NCI-H345 treated with DMSO at 0.1 percent for 48 hours (cell line): ENCODE measurements around the gene MLYCD.

Source experiments
- DNase-seq: peaks from one replicate; lab custom pipeline; 2025; ENCODE audit not compliant: unreplicated experiment; lab: John Stamatoyannopoulos, UW

Gene MLYCD

GRCh38 chr16:83898463-83899271 is at the start of gene MLYCD:
MLYCD (plus strand) TSS chr16:83899115; CDS start chr16:83899145, 30 bp downstream.
- peak; percentile 48 for DNase-seq

GRCh38 chr16:83849421-83849820 is 49.5 kb upstream of the MLYCD start:
- no peak for DNase-seq

DNA sequence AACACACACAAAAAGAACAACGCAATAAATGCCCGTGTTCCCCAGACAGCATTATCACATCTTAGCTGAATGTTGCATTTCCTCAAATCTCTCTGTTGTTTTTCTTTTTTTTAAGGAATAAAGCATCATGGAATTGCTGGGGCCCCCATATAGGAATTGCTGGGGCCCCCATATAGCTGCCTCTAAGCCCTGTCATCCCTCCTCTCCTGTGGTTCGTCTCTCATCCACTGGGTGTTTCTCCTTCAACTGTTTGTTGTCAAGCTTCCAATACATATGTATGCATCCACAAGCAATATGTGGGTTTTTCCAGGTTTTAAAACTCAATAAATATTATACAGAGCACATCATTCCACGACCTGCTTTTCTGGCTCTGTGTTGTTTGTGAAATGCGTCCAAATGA is 48.0 kb upstream of the MLYCD start:
- no peak for DNase-seq

DNA sequence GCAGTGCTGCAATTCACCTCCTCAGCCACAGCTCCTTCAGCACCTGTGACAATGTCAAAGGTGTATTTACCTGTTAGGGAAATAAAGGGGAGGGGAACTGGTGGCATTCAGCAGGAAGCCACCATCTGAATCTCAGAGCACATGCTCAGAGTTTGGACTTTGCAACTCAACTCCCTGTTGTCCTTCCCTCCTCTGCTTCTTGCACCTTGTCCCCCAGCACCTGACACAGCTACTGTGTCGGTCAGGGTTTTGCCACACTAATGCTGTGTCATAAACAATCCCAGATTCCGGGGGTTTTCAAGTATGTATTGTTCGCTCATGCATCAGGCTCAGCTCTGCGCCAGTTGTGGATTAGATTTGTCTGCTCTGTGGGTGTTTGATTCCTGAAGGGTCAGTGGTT is 47.4 kb upstream of the MLYCD start:
- no peak for DNase-seq

GRCh38 chr16:83852774-83853173 is 46.1 kb upstream of the MLYCD start:
- DNase-seq = no peak

- no peak for DNase-seq
Measured at GRCh38 chr16:83853834-83854233, 45.1 kb upstream of the MLYCD start.

GRCh38 chr16:83854420-83854819 is 44.5 kb upstream of the MLYCD start:
- no peak for DNase-seq

DNA sequence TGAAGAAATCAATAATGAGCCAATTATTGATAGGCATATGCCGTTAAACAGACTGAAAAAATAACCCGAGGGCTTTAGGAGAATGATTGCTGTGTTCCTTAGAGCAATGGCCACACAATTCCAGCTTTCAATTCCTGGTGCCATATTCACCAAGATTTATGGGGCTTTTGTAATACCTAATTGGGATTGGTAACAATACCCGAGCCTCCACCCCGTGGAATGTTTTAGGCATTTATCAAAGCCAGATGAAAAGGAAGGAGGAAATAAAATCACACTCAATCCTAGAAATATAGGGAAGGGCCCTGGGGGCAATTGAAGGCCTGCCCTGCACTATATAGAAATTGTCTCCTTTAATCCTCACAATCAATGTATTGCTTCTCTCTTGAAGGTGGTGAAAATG is 42.1 kb upstream of the MLYCD start:
- no peak for DNase-seq

GRCh38 chr16:83859265-83859664 is 39.6 kb upstream of the MLYCD start:
- DNase-seq = no peak

- DNase-seq = no peak
Measured at GRCh38 chr16:83862661-83863060, 36.3 kb upstream of the MLYCD start.

- no peak for DNase-seq
Measured at GRCh38 chr16:83863682-83864081, 35.2 kb upstream of the MLYCD start.

GRCh38 chr16:83870830-83871229 is 28.1 kb upstream of the MLYCD start:
- DNase-seq = no peak

DNA sequence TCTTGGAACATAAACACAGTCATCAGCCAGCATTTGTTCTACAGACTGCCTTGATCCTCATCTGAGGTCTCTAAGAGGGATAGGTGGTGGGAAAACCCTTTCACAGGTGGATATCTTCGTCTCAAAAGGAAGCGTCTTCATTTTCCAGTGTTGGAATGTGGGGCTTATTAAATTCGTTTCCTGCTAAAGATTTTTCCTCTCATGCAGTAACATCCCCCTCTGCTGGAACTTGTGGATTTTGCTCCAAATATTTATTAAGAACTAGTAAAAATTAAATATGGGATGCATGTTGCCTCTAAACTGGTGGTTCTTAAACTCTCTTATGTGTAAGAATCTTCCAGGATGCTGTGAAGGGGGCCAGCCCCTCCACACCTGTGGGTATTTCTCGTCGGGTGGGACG is 20.1 kb upstream of the MLYCD start:
- DNase-seq = no peak

DNA sequence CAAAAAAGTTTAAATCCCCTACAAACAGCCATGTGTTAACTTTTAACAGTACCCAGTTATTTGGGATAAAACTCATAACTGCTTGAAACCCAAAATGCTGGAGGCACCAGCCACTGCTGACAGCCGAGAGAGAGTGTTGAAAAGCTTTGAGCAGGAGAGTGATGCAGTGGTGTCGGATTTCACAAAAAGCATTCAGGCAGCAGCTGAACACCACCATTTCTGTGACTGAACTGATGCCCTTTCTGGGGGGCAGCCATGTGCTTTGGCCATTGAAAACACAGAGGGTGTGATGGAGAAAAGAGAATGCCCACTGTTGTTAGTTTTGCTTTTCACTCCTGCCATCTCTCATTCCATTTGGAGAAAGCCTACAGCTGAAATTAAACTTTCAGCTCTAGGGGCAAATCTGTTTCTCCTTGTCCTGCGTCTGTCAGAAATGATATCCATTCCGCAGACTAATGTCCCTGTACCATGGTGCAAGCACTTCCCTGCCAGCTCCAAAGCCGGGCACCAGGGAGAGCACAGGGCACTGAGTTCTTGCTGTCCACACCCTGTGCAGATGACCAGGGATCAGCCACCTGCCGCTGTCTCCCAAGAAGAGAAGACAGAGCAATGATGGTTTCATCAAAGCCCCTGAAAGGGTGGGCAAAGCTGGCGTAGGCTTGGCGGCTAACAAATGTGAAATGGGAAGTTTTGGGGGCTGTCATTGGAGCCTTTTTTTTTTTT is 16.6 kb upstream of the MLYCD start:
- DNase-seq = no peak

DNA sequence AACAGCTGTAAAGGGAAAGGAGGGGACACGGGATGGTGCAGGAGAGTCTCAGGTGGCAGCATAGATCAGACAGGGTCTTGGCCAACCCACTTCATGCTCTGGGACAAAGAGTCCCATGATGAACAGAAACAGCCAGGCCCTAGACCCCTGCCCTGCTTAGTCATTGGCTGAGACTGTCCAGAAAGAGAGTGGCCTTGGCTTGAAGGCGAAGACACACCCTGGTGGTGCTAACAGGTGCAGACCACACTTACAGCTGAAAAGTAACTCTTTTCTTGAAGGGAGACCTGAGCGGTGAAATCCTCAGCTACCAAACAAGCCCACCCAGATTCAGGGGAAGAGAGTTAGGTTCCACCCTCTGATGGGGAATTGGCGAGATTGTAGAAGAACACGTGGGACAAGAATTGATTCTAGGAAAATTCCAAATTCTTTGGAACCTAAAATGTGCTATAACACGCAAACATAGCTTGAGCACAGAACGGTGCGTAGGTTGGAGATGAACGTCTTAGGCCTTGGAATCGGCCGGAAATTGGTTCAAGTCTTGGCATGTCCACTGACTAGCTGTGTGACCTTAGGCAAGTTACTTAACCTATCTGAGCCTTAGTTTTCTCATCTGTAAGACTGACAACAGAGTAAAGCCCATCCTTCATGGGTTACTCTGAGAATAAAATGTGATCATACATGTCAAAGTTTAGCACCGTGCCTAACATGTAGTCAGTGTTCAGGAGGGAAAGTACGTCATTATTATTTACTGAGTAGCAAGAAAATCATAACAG is 12.5 kb upstream of the MLYCD start:
- DNase-seq = no peak

GRCh38 chr16:83887080-83887479 is 11.8 kb upstream of the MLYCD start:
- DNase-seq = no peak

DNA sequence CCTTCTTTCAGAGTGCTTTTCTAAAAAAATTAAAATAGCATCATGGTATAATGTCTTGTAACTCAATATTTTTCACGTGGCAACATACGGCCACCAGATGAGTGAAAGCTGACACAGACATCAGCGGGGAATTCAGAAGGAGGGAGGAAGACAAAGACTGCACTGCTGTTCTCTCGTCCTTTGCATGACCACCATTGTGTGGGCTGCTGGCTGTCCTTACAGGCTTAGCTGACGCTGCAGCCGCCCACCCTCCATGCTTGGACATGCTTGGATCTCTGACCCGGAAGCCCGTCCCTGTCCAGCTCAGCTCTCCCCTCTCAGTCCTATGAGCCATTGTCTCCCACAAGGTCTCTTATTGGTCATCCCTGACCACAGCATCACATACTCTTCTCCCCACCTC is 11.4 kb upstream of the MLYCD start:
- DNase-seq = no peak

DNA sequence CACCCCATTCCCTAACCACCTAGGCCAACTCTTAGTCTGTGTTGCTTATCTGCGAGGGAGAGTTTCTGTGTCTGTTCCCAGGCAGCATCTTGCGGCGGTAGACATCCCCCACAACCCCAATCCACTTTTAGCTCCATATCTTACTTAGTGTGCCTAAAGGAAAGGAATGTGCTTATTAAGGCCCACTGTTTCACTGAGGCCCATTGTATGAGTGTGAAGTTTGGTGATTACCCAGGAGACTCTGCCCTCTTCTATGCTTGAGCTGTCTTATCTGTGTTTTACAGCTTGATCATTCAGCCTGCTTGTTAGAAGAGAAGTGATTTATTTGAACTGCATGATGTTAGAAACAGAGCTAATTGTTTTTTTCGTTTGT is 10.3 kb upstream of the MLYCD start:
- DNase-seq = no peak

GRCh38 chr16:83890359-83890758 is 8.6 kb upstream of the MLYCD start:
- DNase-seq = no peak

DNA sequence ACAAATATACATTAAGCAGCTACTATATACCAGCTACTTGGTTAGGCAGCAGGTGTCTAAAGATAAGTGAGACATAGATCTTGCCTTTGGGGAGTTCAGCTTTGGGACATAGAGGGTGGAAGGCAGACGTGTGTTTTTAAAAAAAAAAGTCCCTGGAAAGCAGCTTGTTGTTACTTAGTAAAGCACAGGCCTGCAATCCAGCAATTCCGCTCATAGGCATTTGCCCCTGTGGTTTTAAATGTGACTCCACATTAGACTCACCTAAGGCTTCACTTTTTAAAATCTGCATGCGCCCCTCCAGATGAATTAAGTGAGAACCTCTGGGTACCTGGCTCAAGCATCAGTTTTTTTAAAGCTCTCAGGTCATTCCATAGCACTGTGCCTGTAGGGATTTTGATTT is 7.2 kb upstream of the MLYCD start:
- no peak for DNase-seq

DNA sequence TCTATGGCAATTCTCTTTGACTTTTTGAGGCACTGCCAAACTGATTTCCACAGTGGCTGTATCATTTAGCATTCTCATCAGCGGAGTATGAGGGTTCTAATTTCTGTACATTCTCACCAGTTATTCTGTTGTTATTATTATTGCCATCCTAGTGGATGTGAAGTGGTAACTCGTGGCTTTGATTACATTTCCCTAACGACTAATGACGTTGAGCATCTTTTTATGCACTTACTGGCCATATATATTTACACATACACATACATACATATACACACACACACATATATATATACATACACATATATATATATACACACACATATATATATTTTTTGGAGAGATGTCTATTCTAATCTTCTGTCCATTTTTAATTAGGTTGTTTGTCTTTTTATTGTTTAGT is 3.7 kb upstream of the MLYCD start:
- DNase-seq = no peak

- no peak for DNase-seq
Measured at GRCh38 chr16:83895942-83896341, 3.0 kb upstream of the MLYCD start.
